ENCODE measurements around the gene ZNF536.

GRCh38 chr19:30326393-30326710 is 45.8 kb upstream of the ZNF536 start:
- TF ChIP-seq CTCF (conservative IDR thresholded peaks at IDR 0.05; ENCODE audit: low read depth, low read length) (no peak), EZH2 (IDR thresholded peaks at IDR 0.05; ENCODE audit: borderline replicate concordance, low read depth, low read length, poor library complexity, severe bottlenecking) (no peak)
